ENCODE measurements around the gene TAS2R3. TPM values are rescaled to one million over a fixed set of nuclear protein-coding genes. Genes with fewer than 3 reads are reported as not detected.

The TAS2R3 gene
- total and polyA plus RNA-seq, 2 of the 13 experiments (the other 11 are each of a cell fraction or from before 2014, with no cell fraction given): 0.74 to 1.1 TPM

DNA sequence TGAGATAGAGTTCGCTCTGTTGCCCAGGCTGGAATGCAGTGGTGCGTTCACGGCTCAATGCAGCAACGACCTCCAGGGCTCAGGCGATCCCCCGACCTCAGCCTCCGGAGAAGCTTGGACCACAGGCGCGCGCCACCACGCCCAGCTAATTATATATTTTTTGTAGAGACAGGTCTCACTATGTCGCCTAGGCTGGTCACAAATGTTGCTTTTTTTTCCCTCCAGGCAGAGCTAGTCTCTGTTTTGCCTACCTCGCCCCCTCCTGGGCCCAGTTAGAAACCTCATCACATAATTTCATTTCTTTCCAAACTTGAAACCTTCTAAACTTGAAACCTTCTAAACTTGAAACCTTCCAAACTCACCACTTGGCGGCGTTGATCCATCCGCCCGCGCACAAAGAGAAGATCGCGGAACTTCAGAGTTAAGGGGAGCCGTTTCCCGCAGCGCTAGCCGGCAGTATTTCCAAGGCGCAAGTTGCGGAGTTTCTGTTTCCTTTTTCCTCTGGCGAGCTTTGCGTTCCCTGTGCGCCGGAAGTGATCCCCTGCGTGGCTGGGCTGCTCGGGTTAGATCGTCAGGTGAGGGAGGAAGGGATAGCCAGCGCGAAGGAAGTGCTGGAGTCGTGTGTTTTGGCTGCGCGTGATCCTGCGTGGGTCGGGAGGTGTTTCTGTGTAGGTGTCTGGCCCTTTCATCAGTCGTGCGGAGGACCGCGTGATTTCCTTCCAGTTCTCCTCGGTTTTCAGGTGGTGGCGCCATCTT, 25.9 kb upstream of the TAS2R3 start, which contains the start of gene SSBP1 (continued):
- TF ChIP-seq KLF16 (CRISPR knock-in tag; IDR thresholded peaks at IDR 0.05): peak in 1 of 2 experiments; percentile 99; a peak in 2 of 4 replicates
- peak; percentile 48 to 70; a peak in 2 of 4 replicates for TF ChIP-seq EP300 (IDR thresholded peaks at IDR 0.05; ENCODE audit: low read depth in 2 of 2, low read length in 2 of 2)
- no peak for TF ChIP-seq EP300 (CRISPR knock-in tag; IDR thresholded peaks at IDR 0.05; ENCODE audit: borderline replicate concordance)
- peak; percentile 96 for TF ChIP-seq POLR2G (IDR thresholded peaks at IDR 0.05; ENCODE audit: low read depth, low read length)
- no peak for TF ChIP-seq CHCHD3 (CRISPR knock-in tag; IDR thresholded peaks at IDR 0.05)
- TF ChIP-seq, protein P1, sequence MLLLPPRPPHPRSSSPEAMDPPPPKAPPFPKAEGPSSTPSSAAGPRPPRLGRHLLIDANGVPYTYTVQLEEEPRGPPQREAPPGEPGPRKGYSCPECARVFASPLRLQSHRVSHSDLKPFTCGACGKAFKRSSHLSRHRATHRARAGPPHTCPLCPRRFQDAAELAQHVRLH (CRISPR knock-in tag; IDR thresholded peaks at IDR 0.05; ENCODE audit: borderline replicate concordance, low read depth): peak; percentile 92
- peak; percentile 56; the same call in 1 of the 2 replicates for TF ChIP-seq SAFB2 (CRISPR knock-in tag; IDR thresholded peaks at IDR 0.05; ENCODE audit: borderline replicate concordance, low read depth)
- peak; percentile 96 for TF ChIP-seq CREM (IDR thresholded peaks at IDR 0.05)
- peak; percentile 50; the same call in 1 of the 2 replicates for TF ChIP-seq CREM (CRISPR knock-in tag; IDR thresholded peaks at IDR 0.05)
- TF ChIP-seq, protein P2, sequence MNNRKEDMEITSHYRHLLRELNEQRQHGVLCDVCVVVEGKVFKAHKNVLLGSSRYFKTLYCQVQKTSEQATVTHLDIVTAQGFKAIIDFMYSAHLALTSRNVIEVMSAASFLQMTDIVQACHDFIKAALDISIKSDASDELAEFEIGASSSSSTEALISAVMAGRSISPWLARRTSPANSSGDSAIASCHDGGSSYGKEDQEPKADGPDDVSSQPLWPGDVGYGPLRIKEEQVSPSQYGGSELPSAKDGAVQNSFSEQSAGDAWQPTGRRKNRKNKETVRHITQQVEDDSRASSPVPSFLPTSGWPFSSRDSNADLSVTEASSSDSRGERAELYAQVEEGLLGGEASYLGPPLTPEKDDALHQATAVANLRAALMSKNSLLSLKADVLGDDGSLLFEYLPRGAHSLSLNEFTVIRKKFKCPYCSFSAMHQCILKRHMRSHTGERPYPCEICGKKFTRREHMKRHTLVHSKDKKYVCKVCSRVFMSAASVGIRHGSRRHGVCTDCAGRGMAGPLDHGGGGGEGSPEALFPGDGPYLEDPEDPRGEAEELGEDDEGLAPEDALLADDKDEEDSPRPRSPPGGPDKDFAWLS (CRISPR knock-in tag; IDR thresholded peaks at IDR 0.05; ENCODE audit: borderline replicate concordance): no peak
- TF ChIP-seq, protein P3, sequence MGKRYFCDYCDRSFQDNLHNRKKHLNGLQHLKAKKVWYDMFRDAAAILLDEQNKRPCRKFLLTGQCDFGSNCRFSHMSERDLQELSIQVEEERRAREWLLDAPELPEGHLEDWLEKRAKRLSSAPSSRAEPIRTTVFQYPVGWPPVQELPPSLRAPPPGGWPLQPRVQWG (CRISPR knock-in tag; IDR thresholded peaks at IDR 0.05; ENCODE audit: borderline replicate concordance, low read depth): no peak
- 0 out of 2 replicates have a peak, but pooled peaks have one; percentile 60 for TF ChIP-seq SMAD1 (CRISPR knock-in tag; IDR thresholded peaks at IDR 0.05; ENCODE audit: borderline replicate concordance, low read depth)
- TF ChIP-seq, protein P4, sequence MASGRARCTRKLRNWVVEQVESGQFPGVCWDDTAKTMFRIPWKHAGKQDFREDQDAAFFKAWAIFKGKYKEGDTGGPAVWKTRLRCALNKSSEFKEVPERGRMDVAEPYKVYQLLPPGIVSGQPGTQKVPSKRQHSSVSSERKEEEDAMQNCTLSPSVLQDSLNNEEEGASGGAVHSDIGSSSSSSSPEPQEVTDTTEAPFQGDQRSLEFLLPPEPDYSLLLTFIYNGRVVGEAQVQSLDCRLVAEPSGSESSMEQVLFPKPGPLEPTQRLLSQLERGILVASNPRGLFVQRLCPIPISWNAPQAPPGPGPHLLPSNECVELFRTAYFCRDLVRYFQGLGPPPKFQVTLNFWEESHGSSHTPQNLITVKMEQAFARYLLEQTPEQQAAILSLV (CRISPR knock-in tag; IDR thresholded peaks at IDR 0.05; ENCODE audit: borderline replicate concordance): peak; percentile 84
- peak; percentile 89 for TF ChIP-seq CCDC6 (CRISPR knock-in tag; IDR thresholded peaks at IDR 0.05)
- no peak for TF ChIP-seq PTBP1 (IDR thresholded peaks at IDR 0.05; ENCODE audit: low read depth, low read length, poor library complexity, severe bottlenecking)
- 0 out of 2 replicates have a peak, but pooled peaks have one; percentile 22 for TF ChIP-seq ZNF44 (CRISPR knock-in tag; IDR thresholded peaks at IDR 0.05)
- no peak; the same call in 1 of the 2 replicates for TF ChIP-seq SP5 (CRISPR knock-in tag; IDR thresholded peaks at IDR 0.05; ENCODE audit: borderline replicate concordance, low read depth)
- TF ChIP-seq ZFP62 (CRISPR knock-in tag; IDR thresholded peaks at IDR 0.05): no peak
- peak; percentile 95 for TF ChIP-seq ZNF788 (CRISPR knock-in tag; IDR thresholded peaks at IDR 0.05; ENCODE audit: borderline replicate concordance)
- TF ChIP-seq, protein P5, sequence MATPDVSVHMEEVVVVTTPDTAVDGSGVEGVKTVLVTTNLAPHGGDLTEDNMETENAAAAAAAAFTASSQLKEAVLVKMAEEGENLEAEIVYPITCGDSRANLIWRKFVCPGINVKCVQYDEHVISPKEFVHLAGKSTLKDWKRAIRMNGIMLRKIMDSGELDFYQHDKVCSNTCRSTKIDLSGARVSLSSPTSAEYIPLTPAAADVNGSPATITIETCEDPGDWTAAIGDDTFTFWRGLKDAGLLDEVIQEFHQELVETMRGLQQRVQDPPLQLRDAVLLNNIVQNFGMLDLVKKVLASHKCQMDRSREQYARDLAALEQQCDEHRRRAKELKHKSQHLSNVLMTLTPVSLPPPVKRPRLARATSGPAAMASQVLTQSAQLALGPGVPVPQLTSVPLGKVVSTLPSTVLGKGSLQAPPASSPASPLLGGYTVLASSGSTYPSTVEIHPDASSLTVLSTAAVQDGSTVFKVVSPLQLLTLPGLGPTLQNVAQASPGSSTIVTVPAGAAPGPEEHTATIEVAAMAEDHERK (CRISPR knock-in tag; IDR thresholded peaks at IDR 0.05; ENCODE audit: low read depth): peak; percentile 86
- no peak for TF ChIP-seq RAD51 (IDR thresholded peaks at IDR 0.05; ENCODE audit: borderline replicate concordance)
- TF ChIP-seq, protein P6, sequence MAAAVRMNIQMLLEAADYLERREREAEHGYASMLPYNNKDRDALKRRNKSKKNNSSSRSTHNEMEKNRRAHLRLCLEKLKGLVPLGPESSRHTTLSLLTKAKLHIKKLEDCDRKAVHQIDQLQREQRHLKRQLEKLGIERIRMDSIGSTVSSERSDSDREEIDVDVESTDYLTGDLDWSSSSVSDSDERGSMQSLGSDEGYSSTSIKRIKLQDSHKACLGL (CRISPR knock-in tag; IDR thresholded peaks at IDR 0.05): peak; percentile 81
- peak; percentile 94; the same call in 1 of the 2 replicates for TF ChIP-seq MIER3 (CRISPR knock-in tag; IDR thresholded peaks at IDR 0.05; ENCODE audit: borderline replicate concordance)
- TF ChIP-seq TOPORS (CRISPR knock-in tag; IDR thresholded peaks at IDR 0.05): peak; percentile 92
